PC-3 (cell line): ENCODE measurements around the gene TMEM108. TPM values are rescaled to one million over a fixed set of nuclear protein-coding genes. Genes with fewer than 3 reads are reported as not detected.

ENCODE experiments used
- ATAC-seq: fragments of 200-7000 bp; cut with Tn5 transposase; 2 replicates; pipeline ENCODE4 v1.9.1; 2020; ENCODE audit warnings: mild to moderate bottlenecking, moderate library complexity
- BruUV-seq: library from RNA; stranded (reverse); fragments of 400-500 nt; replicated peaks from 2 replicates; lab custom pipeline; 2021; lab: Mats Ljungman, UMichigan
- CTCF ChIA-PET: fragments of 300-600 bp; sonication (Branson Sonifier 250); formaldehyde crosslinking; loops from one replicate; lab custom pipeline; 2022; ENCODE audit warnings: antibody characterized with exemption; lab: Charles Lee
- POLR2A ChIA-PET: fragments of 300-600 bp; sonication (Branson Sonifier 250); formaldehyde crosslinking; loops from one replicate; lab custom pipeline; 2022; ENCODE audit warnings: antibody characterized with exemption; ENCODE audit not compliant: unreplicated experiment; lab: Charles Lee
- DNase-seq: peaks from one replicate; pipeline ENCODE4 v3.0.0-alpha.2; 2015
- H2AFZ ChIP-seq: fragments of 300-600 bp; sonication (generic); 2 replicates; pipeline ENCODE4 v1.6.0; 2016; ENCODE audit warnings: antibody characterized with exemption, low read length
- H3F3A ChIP-seq: fragments of 300-600 bp; sonication (generic); one replicate; pipeline ENCODE4 v1.6.0; 2017; ENCODE audit warnings: antibody characterized with exemption, low read length, control low read depth, mild to moderate bottlenecking; ENCODE audit not compliant: unreplicated experiment
- H3K27ac ChIP-seq: fragments of 300-600 bp; sonication (generic); 2 replicates; pipeline ENCODE4 v1.5.1; 2016; ENCODE audit warnings: mild to moderate bottlenecking, low read length
- H3K27me3 ChIP-seq: fragments of 300-600 bp; sonication (generic); 2 replicates; pipeline ENCODE4 v1.6.1; 2016; ENCODE audit warnings: low read length, mixed read lengths
- H3K36me3 ChIP-seq: fragments of 300-600 bp; sonication (generic); 2 replicates; pipeline ENCODE4 v1.6.1; 2016; ENCODE audit warnings: low read depth, mixed run types, low read length, mixed read lengths
- H3K4me1 ChIP-seq: fragments of 300-600 bp; sonication (generic); 2 replicates; pipeline ENCODE4 v1.5.1; 2016; ENCODE audit warnings: low read length; ENCODE audit not compliant: insufficient read depth
- H3K4me2 ChIP-seq: fragments of 300-600 bp; sonication (generic); 2 replicates; pipeline ENCODE4 v1.6.0; 2016; ENCODE audit warnings: low read length
- H3K4me3 ChIP-seq: fragments of 300-600 bp; sonication (generic); 2 replicates; pipeline ENCODE4 v1.5.1; 2016; ENCODE audit warnings: mild to moderate bottlenecking, low read length, mixed read lengths
- H3K79me2 ChIP-seq: fragments of 300-600 bp; sonication (generic); 2 replicates; pipeline ENCODE4 v1.6.1; 2017; ENCODE audit warnings: low read length, mixed read lengths
- H3K9ac ChIP-seq: fragments of 300-600 bp; sonication (generic); 2 replicates; pipeline ENCODE4 v1.6.0; 2016; ENCODE audit warnings: mild to moderate bottlenecking, low read length
- H3K9me2 ChIP-seq: fragments of 300-600 bp; sonication (generic); replicated peaks from 2 replicates; pipeline ENCODE4 v1.6.1; 2016; ENCODE audit warnings: mixed run types, low read length, mixed read lengths
- H3K9me3 ChIP-seq: fragments of 300-600 bp; sonication (generic); 2 replicates; pipeline ENCODE4 v1.6.1; 2016; ENCODE audit warnings: low read length, mixed read lengths
- H4K20me1 ChIP-seq: fragments of 300-600 bp; sonication (generic); 2 replicates; pipeline ENCODE4 v1.6.1; 2016; ENCODE audit warnings: low read length, mixed read lengths
- CTCF ChIP-seq: fragments of 300-600 bp; sonication (generic); conservative IDR thresholded peaks from 2 replicates; pipeline ENCODE4 v1.5.1; 2017; ENCODE audit warnings: antibody characterized with exemption, low read depth, mild to moderate bottlenecking, low read length
- EZH2 ChIP-seq: fragments of 300-600 bp; sonication (generic); IDR thresholded peaks from one replicate; pipeline ENCODE4 v1.6.1; 2017; ENCODE audit warnings: antibody characterized with exemption, mild to moderate bottlenecking, low read length; ENCODE audit not compliant: unreplicated experiment
- EZH2phosphoT487 ChIP-seq: fragments of 300-600 bp; sonication (generic); IDR thresholded peaks from 2 replicates; pipeline ENCODE4 v1.6.1; 2018; ENCODE audit warnings: mild to moderate bottlenecking, antibody characterized with exemption, low read length, borderline replicate concordance
- intact Hi-C: fragments of 100-400 bp; cut with micrococcal nuclease; formaldehyde crosslinking; loops from 2 replicates; pipeline ENCODE4 v1.9.0; 2023
- total RNA-seq: library from RNA; depleted of rRNA; stranded (reverse); fragments of >200 nt; gene quantifications from 2 replicates; pipeline ENCODE4 v1.2.3, GENCODE V29; 2014

The TMEM108 gene
- total RNA-seq, 1 experiment from 2014 or later: not detected

DNA sequence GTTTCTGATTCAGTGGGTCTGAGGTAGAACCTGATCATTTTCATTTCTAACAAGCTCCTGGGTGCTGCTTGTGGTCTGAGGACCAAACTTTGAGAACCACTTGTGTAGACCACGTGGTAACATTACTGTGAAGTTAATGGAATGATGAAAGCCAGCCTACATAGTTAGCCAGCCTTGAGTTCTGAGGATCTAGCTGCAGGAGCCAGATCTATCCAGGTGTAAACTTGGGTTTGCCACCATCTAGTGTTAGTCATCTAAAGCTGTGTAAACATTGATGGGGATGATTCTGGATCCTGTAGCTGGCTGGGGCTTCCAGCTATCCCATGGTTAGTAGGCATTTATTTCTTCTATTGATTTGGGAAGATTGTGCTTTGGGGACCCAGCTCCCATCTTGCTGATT is 170.0 kb downstream of the TMEM108 start:
- H3F3A ChIP-seq: no peaks in the 10 kb centered on the region
- no peaks in the 10 kb centered on the region for H3K27me3 ChIP-seq
- H3K27ac ChIP-seq: no peak overlapping the region
- no peaks in the 10 kb centered on the region for H3K4me1 ChIP-seq
- H3K9me3 ChIP-seq: no peaks in the 10 kb centered on the region
- intact Hi-C loops: no loop called here
- TF ChIP-seq EZH2phosphoT487 (no peak), CTCF (no peak), EZH2 (no peak)
- no peak overlapping the region for H3K4me2 ChIP-seq
- ChIA-PET CTCF (no interaction called here), POLR2A (no interaction called here)
- DNase-seq (no peak), ATAC-seq (no peak)
- H3K79me2 ChIP-seq: no peaks in the 10 kb centered on the region
- H3K9ac ChIP-seq: no peak overlapping the region
- H3K9me2 ChIP-seq: no peaks in the 10 kb centered on the region
- no TSS peak for BruUV-seq
- H2AFZ ChIP-seq: no peak overlapping the region
- H4K20me1 ChIP-seq: no peaks in the 10 kb centered on the region
- no peak overlapping the region for H3K4me3 ChIP-seq
- no peaks in the 10 kb centered on the region for H3K36me3 ChIP-seq

GRCh38 chr3:133209871-133210550 is 171.8 kb downstream of the TMEM108 start:
- no peaks in the 10 kb centered on the region for H3K27me3 ChIP-seq
- no peaks in the 10 kb centered on the region for H3K9me2 ChIP-seq
- H3K4me1 ChIP-seq: no peaks in the 10 kb centered on the region
- H3K9ac ChIP-seq: no peak overlapping the region
- no peaks in the 10 kb centered on the region for H3K9me3 ChIP-seq
- CTCF ChIA-PET: no interaction called here
- intact Hi-C loops: no loop called here
- no peak overlapping the region for H2AFZ ChIP-seq
- no peak overlapping the region for H3K4me3 ChIP-seq
- ATAC-seq (no peak), DNase-seq (peak; percentile 2)
- POLR2A ChIA-PET: no interaction called here
- no peaks in the 10 kb centered on the region for H3K36me3 ChIP-seq
- no TSS peak for BruUV-seq
- H3K27ac ChIP-seq: no peak overlapping the region
- no peak for TF ChIP-seq CTCF
- no peak for TF ChIP-seq EZH2
- no peak for TF ChIP-seq EZH2phosphoT487
- H4K20me1 ChIP-seq: no peaks in the 10 kb centered on the region
- no peaks in the 10 kb centered on the region for H3K79me2 ChIP-seq
- no peaks in the 10 kb centered on the region for H3F3A ChIP-seq
- no peak overlapping the region for H3K4me2 ChIP-seq

DNA sequence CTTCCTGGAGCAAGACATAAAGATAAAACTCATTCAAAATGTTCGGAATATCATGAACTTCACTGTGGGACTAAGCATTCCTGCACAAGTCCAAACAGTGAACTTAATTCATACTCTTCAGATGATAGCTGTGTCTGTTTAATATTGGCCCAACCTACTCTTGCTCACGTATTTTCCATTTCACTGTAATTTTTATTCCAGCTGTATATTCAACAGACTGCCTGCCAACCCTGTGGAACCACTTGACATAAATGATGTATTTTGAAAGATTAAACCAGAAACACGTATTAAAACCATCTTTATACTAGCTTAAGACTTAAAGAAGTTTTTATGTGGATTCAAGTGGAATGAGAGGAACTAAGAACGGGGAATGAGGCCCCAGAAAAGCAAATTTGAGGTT is 172.5 kb downstream of the TMEM108 start:
- no peak overlapping the region for H2AFZ ChIP-seq
- H3F3A ChIP-seq: no peaks in the 10 kb centered on the region
- POLR2A ChIA-PET: no interaction called here
- H3K9me3 ChIP-seq: no peaks in the 10 kb centered on the region
- H3K9ac ChIP-seq: no peak overlapping the region
- no TSS peak for BruUV-seq
- H3K27ac ChIP-seq: no peak overlapping the region
- no peaks in the 10 kb centered on the region for H3K36me3 ChIP-seq
- CTCF ChIA-PET: no interaction called here
- intact Hi-C loops: no loop called here
- H3K4me1 ChIP-seq: no peaks in the 10 kb centered on the region
- H3K27me3 ChIP-seq: no peaks in the 10 kb centered on the region
- no peak overlapping the region for H3K4me3 ChIP-seq
- ATAC-seq (no peak), DNase-seq (no peak)
- H3K79me2 ChIP-seq: no peaks in the 10 kb centered on the region
- no peaks in the 10 kb centered on the region for H4K20me1 ChIP-seq
- H3K9me2 ChIP-seq: no peaks in the 10 kb centered on the region
- no peak overlapping the region for H3K4me2 ChIP-seq
- TF ChIP-seq EZH2phosphoT487 (no peak), CTCF (no peak), EZH2 (no peak)
